Urinary bladder (tissue), 4 donors: Measurements from ENCODE around the gene NR1I3. TPM values are rescaled to one million over a fixed set of nuclear protein-coding genes. Genes with fewer than 3 reads are reported as not detected.

Experiments used
- DNase-seq: peaks from one replicate; pipeline ENCODE4 v3.0.0-alpha.2; 2015; ENCODE audit errors: extremely low spot score
- H3K27ac ChIP-seq: one replicate; pipeline ENCODE4 v1.5.1; 2013; ENCODE audit warnings: low read depth, mild to moderate bottlenecking, moderate library complexity
- H3K36me3 ChIP-seq: one replicate; pipeline ENCODE4 v1.6.1; 2013; ENCODE audit warnings: mild to moderate bottlenecking, moderate library complexity; ENCODE audit not compliant: insufficient read depth
- H3K4me1 ChIP-seq: one replicate; pipeline ENCODE4 v1.6.1; 2013; ENCODE audit warnings: mild to moderate bottlenecking, moderate library complexity; ENCODE audit not compliant: insufficient read depth
- H3K4me3 ChIP-seq: one replicate; pipeline ENCODE4 v1.5.1; 2013; ENCODE audit warnings: low read depth, low read length
- WGBS: extraction: QIAGEN DNeasy Blood & Tissue Kit; methylation state at CpG from one replicate; pipeline ENCODE4 v1.1.7; 2013; 5-methylcytosine and 5-hydroxymethylcytosine counted together
- polyA plus RNA-seq: library from polyadenylated mRNA; stranded (reverse); fragments of 200-250 nt; gene quantifications from one replicate; pipeline ENCODE4 v1.2.3, GENCODE V29; 2013
- total RNA-seq: library from RNA; depleted of rRNA; stranded (reverse); fragments of >200 nt; gene quantifications from one replicate; pipeline ENCODE4 v1.2.3, GENCODE V29; 2014
- donor health status: healthy with polysubstance abuse.
- donor health status: healthy.

NR1I3 gene, protein sequence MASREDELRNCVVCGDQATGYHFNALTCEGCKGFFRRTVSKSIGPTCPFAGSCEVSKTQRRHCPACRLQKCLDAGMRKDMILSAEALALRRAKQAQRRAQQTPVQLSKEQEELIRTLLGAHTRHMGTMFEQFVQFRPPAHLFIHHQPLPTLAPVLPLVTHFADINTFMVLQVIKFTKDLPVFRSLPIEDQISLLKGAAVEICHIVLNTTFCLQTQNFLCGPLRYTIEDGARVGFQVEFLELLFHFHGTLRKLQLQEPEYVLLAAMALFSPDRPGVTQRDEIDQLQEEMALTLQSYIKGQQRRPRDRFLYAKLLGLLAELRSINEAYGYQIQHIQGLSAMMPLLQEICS
- total RNA-seq (not detected), polyA plus RNA-seq (0.27 TPM)

- Histone ChIP-seq H3K27ac (no peak within 1 kb of the TSS), H3K4me3 (no peak within 1 kb of the TSS), H3K36me3 (no peaks in the 10 kb centered on the region), H3K4me1 (no peaks in the 10 kb centered on the region)
- DNase-seq = no peak
- 52% methylated on average over 4 of the region's 4 CpGs for WGBS
Measured at GRCh38 chr1:161238039-161238473, at the start of gene NR1I3. NR1I3 (minus strand) TSS chr1:161238203; CDS start chr1:161236565, 1,638 bp downstream.

DNA sequence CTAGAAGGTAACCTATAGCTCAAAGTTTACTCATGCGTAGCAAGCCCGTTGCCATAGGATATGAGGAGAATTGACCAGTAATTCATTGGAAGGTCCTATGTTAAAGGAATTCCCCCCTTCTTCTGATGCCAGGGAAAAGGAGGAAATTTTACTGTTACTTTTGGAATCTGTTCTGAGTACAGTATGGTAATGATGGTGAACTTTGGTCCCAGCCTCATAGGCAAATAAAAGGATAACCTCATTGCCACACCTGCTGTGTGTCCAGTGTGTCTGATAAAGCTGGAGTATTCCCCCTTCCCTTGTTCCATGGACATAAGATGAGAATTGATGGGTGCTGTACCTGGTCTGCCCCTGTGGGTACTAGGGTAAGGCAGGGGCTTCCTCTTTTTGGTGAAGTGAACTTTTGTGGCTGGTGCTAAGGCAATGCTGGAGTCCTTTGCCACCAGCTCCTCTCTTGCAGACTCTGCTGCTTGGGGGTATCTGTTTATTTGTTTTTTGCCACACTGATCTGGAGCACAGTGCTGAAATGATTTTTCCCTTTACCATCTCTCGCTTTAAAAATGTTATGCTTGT, 49.6 kb upstream of the NR1I3 start:
- WGBS = 94% methylated on average over 3 of the region's 3 CpGs
- no peaks in the 10 kb centered on the region for H3K4me1 ChIP-seq
- H3K36me3 ChIP-seq = no peaks in the 10 kb centered on the region
- no peak overlapping the region for H3K27ac ChIP-seq
- no peak overlapping the region for H3K4me3 ChIP-seq
- DNase-seq = no peak

DNA sequence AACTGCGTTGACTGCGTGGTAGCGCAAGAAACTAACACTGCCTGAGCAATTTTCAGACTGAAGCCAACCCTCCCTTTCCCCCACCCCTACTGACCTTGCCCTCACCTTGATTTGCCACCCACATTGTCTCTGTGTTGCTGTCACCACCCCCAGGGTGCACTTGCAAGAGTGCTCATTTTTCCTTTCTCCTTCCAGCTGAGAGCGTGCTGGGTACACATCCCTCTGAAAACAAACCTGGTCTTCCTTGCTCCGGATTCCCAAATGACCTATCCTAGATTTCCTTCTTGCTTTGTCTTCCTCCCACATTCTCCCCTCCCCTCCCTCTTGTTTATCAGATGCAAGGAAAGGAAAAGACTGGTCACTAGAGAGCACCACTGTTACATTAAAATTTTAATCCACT, 47.5 kb upstream of the NR1I3 start:
- Histone ChIP-seq H3K4me3 (no peak overlapping the region), H3K4me1 (no peaks in the 10 kb centered on the region), H3K36me3 (no peaks in the 10 kb centered on the region), H3K27ac (no peak overlapping the region)
- WGBS = 69% methylated on average over 5 of the region's 5 CpGs
- no peak for DNase-seq

GRCh38 chr1:161285113-161285512, 47.1 kb upstream of the NR1I3 start:
- no peaks in the 10 kb centered on the region for H3K36me3 ChIP-seq
- H3K27ac ChIP-seq = no peak overlapping the region
- DNase-seq = no peak
- 90% methylated on average over 2 of the region's 2 CpGs for WGBS
- H3K4me1 ChIP-seq = no peaks in the 10 kb centered on the region
- no peak overlapping the region for H3K4me3 ChIP-seq

DNA sequence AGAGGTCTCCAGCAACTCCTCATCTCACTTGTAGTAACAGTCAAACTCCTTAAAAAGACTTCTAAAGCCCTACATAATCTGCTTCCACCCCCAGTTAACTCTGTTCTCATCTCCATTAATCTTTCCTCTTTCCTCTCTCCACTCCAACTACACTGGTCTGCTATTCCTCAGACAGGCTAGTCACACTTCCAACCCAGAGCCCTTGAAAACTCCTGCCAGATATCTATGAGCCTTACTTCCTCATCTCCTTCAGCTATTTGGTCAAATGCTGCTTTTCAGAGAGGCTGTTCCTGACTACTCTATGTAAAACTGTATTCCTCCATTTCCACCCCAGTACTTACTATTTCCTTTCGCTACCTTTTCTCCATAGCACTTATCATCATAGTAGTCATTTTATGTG, 45.0 kb upstream of the NR1I3 start:
- H3K4me3 ChIP-seq = no peak overlapping the region
- WGBS = 96% methylated on average over 1 of the region's 1 CpG
- H3K36me3 ChIP-seq = no peaks in the 10 kb centered on the region
- no peak overlapping the region for H3K27ac ChIP-seq
- no peaks in the 10 kb centered on the region for H3K4me1 ChIP-seq
- no peak for DNase-seq

GRCh38 chr1:161274874-161275273, 36.9 kb upstream of the NR1I3 start:
- no peaks in the 10 kb centered on the region for H3K4me1 ChIP-seq
- no peak for DNase-seq
- H3K27ac ChIP-seq = no peak overlapping the region
- 67% methylated on average over 3 of the region's 3 CpGs for WGBS
- H3K4me3 ChIP-seq = no peak overlapping the region
- no peaks in the 10 kb centered on the region for H3K36me3 ChIP-seq

DNA sequence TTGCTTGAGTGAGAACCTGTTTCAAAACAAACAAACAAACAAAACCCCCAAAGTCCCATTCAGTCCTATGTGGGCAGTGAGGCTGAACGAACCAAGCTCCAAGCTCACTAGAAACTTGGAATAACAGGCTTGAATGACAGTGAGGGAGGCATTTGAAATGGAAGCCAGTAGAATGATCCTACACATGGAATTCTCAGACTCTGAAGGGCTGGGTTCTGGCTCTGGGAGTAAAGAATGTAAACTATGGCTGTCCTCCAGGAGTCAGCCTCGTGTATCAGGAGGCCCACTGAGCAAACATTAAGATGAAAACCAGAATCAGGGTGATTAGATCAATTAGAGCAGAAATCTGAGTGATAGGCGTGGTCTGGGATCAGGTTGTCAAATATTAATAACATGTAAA, 35.4 kb upstream of the NR1I3 start:
- no peak overlapping the region for H3K4me3 ChIP-seq
- no peak for DNase-seq
- no peak overlapping the region for H3K27ac ChIP-seq
- H3K4me1 ChIP-seq = no peaks in the 10 kb centered on the region
- no peaks in the 10 kb centered on the region for H3K36me3 ChIP-seq
- 39% methylated on average over 3 of the region's 3 CpGs for WGBS

- DNase-seq = no peak
- H3K4me3 ChIP-seq = no peak overlapping the region
- no peak overlapping the region for H3K27ac ChIP-seq
- H3K36me3 ChIP-seq = no peaks in the 10 kb centered on the region
- WGBS = 49% methylated on average over 3 of the region's 3 CpGs
- no peaks in the 10 kb centered on the region for H3K4me1 ChIP-seq
Measured at GRCh38 chr1:161267321-161267720, 29.3 kb upstream of the NR1I3 start.

DNA sequence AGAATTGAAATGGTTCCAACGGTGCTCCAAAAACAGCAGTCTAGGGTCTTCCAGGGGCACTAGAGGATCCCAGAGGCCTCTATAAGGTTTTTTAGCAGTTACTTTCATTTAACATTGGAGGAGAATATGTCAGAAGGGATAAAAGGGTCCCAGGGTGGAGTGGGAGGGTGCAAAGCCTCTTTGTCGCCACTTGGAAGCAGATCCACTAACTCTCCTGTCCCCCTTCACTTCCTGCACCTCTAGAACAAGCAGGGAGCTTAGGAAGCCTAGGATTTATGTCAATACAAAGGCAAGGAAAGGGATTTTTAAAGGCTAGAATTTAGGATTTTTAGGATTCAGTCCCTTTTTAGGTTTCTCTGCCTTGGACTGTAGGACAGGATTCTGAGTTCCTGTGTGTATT, 28.8 kb upstream of the NR1I3 start:
- DNase-seq = no peak
- no peak overlapping the region for H3K27ac ChIP-seq
- 41% methylated on average over 2 of the region's 2 CpGs for WGBS
- no peaks in the 10 kb centered on the region for H3K4me1 ChIP-seq
- no peak overlapping the region for H3K4me3 ChIP-seq
- no peaks in the 10 kb centered on the region for H3K36me3 ChIP-seq

- DNase-seq = no peak
- WGBS = 44% methylated on average over 3 of the region's 3 CpGs
- Histone ChIP-seq H3K4me3 (no peak overlapping the region), H3K4me1 (no peaks in the 10 kb centered on the region), H3K27ac (no peak overlapping the region), H3K36me3 (no peaks in the 10 kb centered on the region)
Measured at GRCh38 chr1:161266202-161266601, 28.2 kb upstream of the NR1I3 start.

DNA sequence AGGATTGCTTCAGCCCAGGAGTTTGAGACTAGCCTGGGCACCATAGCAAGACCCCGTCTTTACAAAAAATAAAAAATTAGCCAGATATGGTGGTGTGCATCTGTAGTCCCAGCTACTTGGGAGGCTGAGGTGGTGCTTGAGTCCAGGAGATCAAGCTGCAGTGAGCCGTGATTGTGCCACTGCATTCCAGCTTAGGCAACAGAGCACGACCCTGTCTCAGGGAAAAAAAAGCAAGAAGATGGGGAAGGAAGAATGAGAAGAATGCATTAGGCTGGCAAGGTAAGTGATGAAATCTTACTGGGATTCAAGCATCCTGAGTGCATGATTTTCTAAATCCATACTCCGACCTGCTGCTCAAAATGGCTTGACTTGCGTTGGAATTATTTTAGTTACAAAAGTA, 27.3 kb upstream of the NR1I3 start:
- H3K36me3 ChIP-seq = no peaks in the 10 kb centered on the region
- H3K27ac ChIP-seq = no peak overlapping the region
- no peak overlapping the region for H3K4me3 ChIP-seq
- DNase-seq = no peak
- H3K4me1 ChIP-seq = no peaks in the 10 kb centered on the region
- 80% methylated on average over 5 of the region's 5 CpGs for WGBS

DNA sequence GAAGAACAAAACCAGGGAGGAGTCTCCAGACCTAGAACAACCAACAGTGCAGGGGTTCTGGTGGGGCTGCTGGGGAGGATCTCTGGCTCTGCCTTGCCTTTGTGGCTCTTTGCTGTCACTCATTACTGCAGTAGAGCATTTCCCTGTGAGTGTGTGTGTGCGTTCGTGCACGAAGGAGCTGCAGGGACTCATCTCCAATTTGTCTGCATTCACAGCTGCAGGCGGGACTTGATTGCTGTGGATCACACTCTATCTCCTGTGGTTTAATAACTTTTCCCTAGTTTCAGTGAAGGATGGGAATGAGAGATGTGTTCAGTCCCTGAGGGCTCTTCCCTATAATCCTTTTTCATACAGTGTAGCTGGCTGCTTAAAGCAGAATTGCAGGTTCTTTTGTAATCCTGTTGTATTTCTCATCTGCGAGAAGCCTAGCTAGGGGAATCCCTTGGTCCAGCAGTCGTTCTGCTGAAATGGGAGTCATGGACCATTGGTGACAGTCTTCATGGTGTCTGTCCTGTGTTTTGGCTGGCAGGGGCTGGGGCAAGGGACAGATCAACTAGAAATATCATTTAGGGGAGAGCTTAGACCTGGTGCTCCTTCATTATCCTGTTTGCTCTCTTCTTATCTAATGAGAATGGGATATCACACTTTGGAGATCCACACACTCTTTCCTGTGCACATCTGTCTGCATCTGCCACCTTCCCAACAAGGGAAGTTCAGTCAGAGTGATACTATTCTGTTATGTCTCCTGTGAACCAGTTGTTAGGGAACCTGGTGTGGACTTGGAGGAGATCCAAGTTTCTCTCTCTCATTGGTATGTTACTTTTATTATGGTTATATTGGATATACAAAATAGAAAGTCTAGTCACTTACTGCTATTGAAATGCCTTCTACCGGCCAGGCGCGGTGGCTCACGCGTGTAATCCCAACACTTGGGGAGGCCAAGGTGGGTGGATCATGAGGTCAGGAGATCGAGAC, 23.5 kb upstream of the NR1I3 start:
- no peak for DNase-seq
- no peaks in the 10 kb centered on the region for H3K36me3 ChIP-seq
- H3K4me3 ChIP-seq = no peak overlapping the region
- H3K27ac ChIP-seq = no peak overlapping the region
- no peaks in the 10 kb centered on the region for H3K4me1 ChIP-seq
- WGBS = 58% methylated on average over 12 of the region's 12 CpGs

DNA sequence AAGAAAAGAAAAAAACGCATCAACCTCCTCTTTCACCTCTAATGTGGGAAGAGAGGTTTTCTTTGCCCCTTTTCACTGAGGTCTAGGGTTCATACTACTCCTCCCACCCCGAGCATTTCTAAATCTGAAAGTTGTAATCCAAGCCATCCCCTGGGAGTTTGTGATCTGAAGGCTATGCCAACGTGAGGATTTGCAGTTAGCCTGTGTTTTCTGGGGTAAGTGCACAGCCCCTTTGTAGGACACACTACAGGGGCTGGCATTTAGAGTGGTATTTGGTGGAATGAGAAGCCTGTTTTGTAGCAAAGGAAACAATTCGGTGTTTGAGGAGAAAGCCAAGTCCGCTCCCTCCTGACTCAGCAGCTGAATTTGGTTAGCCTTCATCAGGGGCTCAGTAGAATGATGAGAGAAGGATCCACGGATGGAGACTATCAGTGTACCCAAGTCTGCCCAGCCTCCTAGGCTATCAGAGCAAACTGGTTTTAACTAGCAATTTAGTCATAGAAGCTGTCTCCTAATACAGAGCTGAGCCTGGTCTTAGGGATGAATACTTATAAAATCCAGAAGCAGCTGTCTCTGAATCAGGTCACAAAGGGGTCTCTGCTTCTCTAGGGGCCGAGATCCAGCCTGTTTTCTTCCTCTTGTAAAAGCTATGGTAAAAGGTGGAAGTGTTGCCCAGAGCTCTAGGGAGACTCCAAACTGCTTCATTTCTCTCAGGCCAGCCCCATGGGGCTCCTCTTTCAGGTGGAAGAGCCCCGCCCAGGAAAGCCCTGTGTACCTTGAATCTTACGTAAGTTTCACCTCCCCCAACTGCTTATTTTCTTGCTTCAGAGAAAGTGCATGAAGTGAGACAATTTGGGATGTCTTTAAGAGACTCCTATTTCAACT, 22.6 kb upstream of the NR1I3 start:
- H3K4me1 ChIP-seq = no peaks in the 10 kb centered on the region
- H3K4me3 ChIP-seq = no peak overlapping the region
- DNase-seq = no peak
- no peak overlapping the region for H3K27ac ChIP-seq
- no peaks in the 10 kb centered on the region for H3K36me3 ChIP-seq
- WGBS = 39% methylated on average over 9 of the region's 9 CpGs
